Mucosa of rectum (tissue), 2 donors: ENCODE measurements around the gene MTG1.

Source experiments
- H3K27ac ChIP-seq, 2 donors: one replicate each; pipeline ENCODE4 v1.7.0; 2013; ENCODE audit warnings: inconsistent platforms in 2 of 2, low read depth in 2 of 2, low read length in 2 of 2
- H3K27me3 ChIP-seq, 2 donors: one replicate each; pipeline ENCODE4 v1.7.0; 2013; ENCODE audit warnings: low read length in 2 of 2; ENCODE audit not compliant: control insufficient read depth in 2 of 2, insufficient read depth in 2 of 2
- H3K36me3 ChIP-seq, 2 donors: one replicate each; pipeline ENCODE4 v1.7.0; 2013; ENCODE audit warnings: low read length in 2 of 2; ENCODE audit not compliant: control insufficient read depth in 2 of 2, insufficient read depth in 2 of 2
- H3K4me1 ChIP-seq, 2 donors: one replicate each; pipeline ENCODE4 v1.7.0; 2013; ENCODE audit warnings: low read length in 2 of 2, mild to moderate bottlenecking in 1 of 2; ENCODE audit not compliant: control insufficient read depth in 2 of 2, insufficient read depth in 2 of 2
- H3K4me3 ChIP-seq, 2 donors: one replicate each; pipeline ENCODE4 v1.7.0; 2013; ENCODE audit warnings: low read length in 2 of 2
- H3K9ac ChIP-seq, 2 donors: one replicate each; pipeline ENCODE4 v1.7.0; 2013; ENCODE audit warnings: low read length in 2 of 2, low read depth in 1 of 2, mild to moderate bottlenecking in 1 of 2
- H3K9me3 ChIP-seq, 2 donors: one replicate each; pipeline ENCODE4 v1.7.0; 2013; ENCODE audit warnings: low read length in 2 of 2; ENCODE audit not compliant: control insufficient read depth in 2 of 2
- donor health status: healthy.
- donor health status: Normal muscosa, but diverticular disease.

MTG1 gene, protein sequence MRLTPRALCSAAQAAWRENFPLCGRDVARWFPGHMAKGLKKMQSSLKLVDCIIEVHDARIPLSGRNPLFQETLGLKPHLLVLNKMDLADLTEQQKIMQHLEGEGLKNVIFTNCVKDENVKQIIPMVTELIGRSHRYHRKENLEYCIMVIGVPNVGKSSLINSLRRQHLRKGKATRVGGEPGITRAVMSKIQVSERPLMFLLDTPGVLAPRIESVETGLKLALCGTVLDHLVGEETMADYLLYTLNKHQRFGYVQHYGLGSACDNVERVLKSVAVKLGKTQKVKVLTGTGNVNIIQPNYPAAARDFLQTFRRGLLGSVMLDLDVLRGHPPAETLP

DNA sequence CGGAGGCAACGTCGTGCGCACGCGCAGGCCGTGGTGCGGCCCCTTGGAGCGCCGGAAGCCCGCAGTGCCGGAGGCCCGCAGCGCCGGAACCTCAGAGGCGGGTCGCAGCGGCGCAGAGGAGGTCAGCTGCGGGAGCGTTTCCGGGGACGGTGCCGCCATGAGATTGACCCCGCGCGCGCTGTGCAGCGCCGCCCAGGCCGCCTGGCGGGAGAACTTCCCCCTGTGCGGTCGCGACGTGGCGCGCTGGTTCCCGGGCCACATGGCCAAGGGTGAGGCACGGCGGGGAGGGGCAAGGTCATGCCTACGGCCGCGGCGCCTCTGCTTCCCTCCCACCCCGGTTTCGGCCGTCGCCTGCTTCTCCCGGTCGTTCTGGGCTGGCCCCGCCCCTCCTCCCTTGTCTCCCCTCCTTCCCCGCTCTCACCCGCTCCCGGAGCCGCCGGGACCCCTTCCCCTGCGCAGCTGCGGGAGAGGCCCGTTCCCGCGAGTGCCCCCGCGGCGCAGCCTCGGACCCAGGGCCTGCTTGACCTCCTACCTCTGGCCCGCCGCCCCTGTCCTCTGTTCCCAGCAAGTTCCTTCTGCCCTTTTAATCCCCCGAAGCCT, at the start of gene MTG1:
Gene MTG1 (plus strand): TSS at position 94 of the 600 bp plus-strand sequence. CDS start 64 bp downstream, at position 158.
- peaks cover 10 to 27% of the 10 kb centered on the region in 2 donors for H3K36me3 ChIP-seq
- peak within 1 kb of the TSS; percentile 84 to 91 for H3K27ac ChIP-seq
- H3K4me1 ChIP-seq: peaks cover 8 to 15% of the 10 kb centered on the region in 2 donors
- H3K9ac ChIP-seq: peak within 1 kb of the TSS; percentile 90 to 94
- H3K4me3 ChIP-seq: peak within 1 kb of the TSS; percentile 83 to 91
- no peaks in the 10 kb centered on the region for H3K9me3 ChIP-seq
- no peaks in the 10 kb centered on the region for H3K27me3 ChIP-seq

DNA sequence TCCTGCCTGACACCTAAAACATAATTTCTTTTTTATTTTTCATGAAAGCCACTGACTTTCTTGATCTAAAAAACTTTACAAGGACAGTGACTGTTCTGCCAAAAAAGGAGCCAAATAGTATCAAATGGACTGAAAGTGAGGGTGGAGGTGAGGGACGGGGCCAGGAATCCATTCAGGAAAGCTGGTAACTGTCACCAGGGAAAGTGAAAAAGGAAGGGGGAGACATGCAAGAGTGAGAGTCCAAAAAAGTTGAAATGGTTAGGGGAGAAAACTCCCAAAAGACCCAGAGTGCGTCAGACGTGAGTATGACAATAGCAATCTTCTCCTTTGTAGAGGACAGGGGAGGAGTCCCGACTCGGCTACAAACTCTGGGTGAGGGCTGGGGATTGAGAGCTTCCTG, 49.7 kb upstream of the MTG1 start:
- H3K27me3 ChIP-seq: peaks cover 6 to 8% of the 10 kb centered on the region in 2 donors

DNA sequence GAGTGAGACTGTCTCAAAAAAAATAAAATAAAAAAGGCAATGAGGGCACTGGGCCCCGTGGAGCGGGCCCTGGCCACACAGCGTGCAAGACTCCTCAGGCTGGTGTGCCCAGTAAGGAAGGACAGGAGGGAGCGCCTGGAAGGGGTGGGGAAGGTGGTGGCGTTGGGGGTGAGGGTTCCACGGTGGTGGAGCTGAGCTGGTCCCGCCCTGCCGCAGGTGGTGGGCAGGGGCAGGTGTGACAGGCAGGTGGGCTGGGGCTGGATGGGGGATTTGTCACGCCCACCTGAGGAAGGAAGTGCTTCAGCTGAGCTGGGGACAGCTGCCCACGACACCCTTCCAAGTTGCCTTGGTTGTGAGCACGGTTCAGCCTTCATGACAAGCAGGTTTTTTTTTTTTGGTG, 47.5 kb upstream of the MTG1 start:
- Histone ChIP-seq H3K4me3 (no peak overlapping the region), H3K27me3 (peaks cover 0 to 3% of the 10 kb centered on the region in 2 donors), H3K9ac (no peak overlapping the region), H3K27ac (no peak overlapping the region), H3K4me1 (peaks cover 0 to 5% of the 10 kb centered on the region in 2 donors), H3K9me3 (no peaks in the 10 kb centered on the region), H3K36me3 (no peaks in the 10 kb centered on the region)

More for the DNA sequence above, 49.7 kb upstream of the MTG1 start:
- Histone ChIP-seq H3K36me3 (no peaks in the 10 kb centered on the region), H3K4me1 (peaks cover 0 to 5% of the 10 kb centered on the region in 2 donors), H3K9me3 (no peaks in the 10 kb centered on the region), H3K4me3 (no peak overlapping the region), H3K9ac (no peak overlapping the region), H3K27ac (no peak overlapping the region)

DNA sequence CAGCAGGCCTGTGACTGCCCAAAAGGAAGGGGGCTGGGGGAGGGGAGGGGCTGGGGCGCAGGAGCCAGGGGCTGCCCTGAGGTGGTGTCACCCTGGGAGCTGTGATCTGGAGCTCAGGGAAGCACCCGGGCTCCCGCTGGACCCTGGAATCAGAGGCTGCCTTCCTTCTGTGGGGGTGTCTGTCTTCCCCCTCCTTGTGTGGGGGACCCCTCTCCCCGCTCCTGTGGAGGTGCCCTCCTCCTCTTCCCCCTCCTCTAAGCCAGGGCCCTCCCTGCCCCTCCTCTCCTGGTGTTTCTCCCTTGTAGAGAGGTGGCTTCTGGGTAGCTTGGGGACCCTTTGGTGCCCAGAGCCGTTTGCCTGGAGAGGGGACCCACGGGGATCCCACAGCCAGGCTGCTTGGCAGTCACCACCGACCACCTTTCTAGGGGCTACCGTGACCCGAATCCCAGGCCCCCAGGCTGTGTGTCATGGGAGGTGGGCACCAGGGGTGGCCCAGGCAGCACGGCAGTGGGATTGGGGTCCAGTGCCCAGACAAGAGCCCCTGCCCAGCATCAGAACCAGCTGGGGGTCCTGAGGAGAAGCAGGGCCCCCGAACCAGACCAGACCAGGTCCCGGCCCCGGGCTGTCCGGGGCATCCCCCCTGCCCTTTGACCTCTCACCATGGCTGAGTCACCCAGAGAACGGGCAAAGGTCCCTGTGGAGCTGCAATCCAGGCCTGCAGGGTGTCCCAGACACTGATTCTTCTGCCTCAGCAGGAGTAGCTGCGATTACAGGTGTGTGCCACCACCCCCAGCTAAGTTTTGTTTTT, 46.0 kb upstream of the MTG1 start:
- Histone ChIP-seq H3K9ac (no peak overlapping the region), H3K4me3 (peak overlapping the region in 1 of 2 donors; percentile 43), H3K9me3 (no peaks in the 10 kb centered on the region), H3K27ac (peak overlapping the region in 1 of 2 donors; percentile 63), H3K27me3 (peaks cover 0 to 3% of the 10 kb centered on the region in 2 donors), H3K36me3 (no peaks in the 10 kb centered on the region), H3K4me1 (peaks cover 0 to 5% of the 10 kb centered on the region in 2 donors)

DNA sequence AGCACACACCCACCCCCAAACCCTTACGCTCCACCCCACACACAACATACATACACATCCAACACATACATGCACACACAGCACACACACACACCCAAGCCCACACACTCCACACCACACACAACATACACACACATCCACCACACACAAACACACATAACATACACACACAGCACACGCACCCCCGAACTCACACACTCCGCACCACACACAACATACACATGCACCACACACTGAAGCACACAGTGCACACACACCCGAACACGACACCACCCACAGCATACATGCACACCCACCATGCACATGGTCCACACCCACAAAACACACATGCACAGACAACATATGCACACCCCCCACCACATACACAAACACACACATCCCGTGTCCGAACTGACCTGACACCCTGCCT, 44.8 kb upstream of the MTG1 start:
- Histone ChIP-seq H3K27ac (no peak overlapping the region), H3K9me3 (no peaks in the 10 kb centered on the region), H3K27me3 (no peaks in the 10 kb centered on the region), H3K9ac (no peak overlapping the region), H3K4me3 (no peak overlapping the region), H3K36me3 (no peaks in the 10 kb centered on the region), H3K4me1 (peaks cover 0 to 5% of the 10 kb centered on the region in 2 donors)

DNA sequence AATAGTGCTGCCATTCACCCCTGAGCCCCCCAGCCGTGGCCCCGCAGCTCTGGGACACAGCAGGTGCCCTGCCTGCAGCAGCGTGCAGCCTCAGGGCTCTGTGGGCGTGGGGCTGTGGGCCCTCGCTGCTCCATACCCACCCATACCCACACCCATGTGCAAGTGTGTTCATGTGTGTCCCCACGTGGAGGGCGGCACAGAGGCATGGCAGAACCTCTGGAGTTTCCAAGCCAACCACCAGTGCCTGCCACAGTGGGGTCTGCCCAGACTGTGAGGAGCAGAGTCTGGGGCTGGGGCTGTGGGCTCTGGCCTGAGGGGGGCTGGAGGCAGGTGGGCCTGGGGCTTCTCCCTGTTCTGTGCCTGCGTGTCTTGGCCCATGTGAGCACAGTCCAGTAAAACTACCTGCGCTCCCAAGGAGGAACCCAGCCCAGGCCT, 44.4 kb upstream of the MTG1 start:
- H3K9me3 ChIP-seq: no peaks in the 10 kb centered on the region
- no peak overlapping the region for H3K9ac ChIP-seq
- no peaks in the 10 kb centered on the region for H3K27me3 ChIP-seq
- peaks cover 0 to 5% of the 10 kb centered on the region in 2 donors for H3K4me1 ChIP-seq
- no peak overlapping the region for H3K4me3 ChIP-seq
- H3K36me3 ChIP-seq: no peaks in the 10 kb centered on the region
- H3K27ac ChIP-seq: no peak overlapping the region

DNA sequence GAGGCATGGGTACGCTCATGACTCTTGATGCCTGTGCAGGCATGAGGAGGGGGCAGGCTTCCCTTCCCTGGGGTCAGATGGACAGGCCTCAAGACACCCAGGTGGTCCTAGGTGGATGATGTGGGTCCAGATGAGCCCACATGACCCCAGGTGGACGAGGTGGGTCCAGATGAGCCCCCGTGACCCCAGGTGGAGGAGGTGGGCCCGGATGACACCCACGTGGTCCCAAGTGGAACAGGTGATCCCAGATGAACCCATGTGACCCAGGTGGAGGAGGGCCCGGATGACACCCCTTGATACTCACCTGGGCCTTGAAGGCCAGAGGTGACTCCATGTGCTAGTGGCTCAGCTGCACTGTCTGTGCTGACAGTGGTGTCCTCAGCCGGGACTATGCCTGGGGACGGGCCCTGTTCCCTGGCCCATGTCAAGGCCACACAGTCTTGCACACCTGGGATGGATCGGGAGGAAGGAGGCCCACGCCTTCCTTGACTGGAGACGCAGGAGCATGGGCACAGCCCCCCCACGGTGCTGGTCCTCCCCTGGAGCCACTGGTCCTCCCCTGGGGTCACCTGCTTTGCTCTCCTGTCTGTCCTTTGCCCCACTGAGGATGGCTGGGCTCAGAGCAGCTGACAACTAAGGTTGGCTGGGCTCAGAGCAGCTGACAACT, 43.5 kb upstream of the MTG1 start:
- Histone ChIP-seq H3K9ac (no peak overlapping the region), H3K27me3 (no peaks in the 10 kb centered on the region), H3K27ac (no peak overlapping the region)

DNA sequence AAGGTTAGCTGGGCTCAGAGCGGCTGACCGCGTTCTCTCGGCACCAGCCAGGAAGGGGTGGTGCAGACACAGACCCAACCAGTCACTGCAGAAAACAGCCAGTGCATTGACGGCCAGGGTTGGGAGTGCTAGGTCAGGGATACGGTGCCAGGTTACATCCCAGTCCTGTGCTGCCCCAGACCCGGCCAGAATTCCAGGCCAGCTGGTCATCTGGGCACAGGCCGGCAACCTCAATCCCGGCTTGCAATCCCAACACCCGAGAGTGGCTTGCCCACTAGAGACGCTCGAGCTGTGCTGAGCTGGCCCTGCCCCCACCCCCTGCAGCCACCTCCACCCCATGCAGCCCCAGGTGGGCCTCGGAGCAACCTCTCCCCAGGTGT, 43.0 kb upstream of the MTG1 start:
- Histone ChIP-seq H3K9me3 (no peaks in the 10 kb centered on the region), H3K4me1 (peaks cover 0 to 5% of the 10 kb centered on the region in 2 donors), H3K4me3 (no peak overlapping the region), H3K9ac (no peak overlapping the region), H3K27me3 (no peaks in the 10 kb centered on the region), H3K27ac (no peak overlapping the region), H3K36me3 (no peaks in the 10 kb centered on the region)

More for the DNA sequence above, 43.5 kb upstream of the MTG1 start:
- Histone ChIP-seq H3K36me3 (no peaks in the 10 kb centered on the region), H3K4me1 (peaks cover 0 to 5% of the 10 kb centered on the region in 2 donors), H3K4me3 (no peak overlapping the region), H3K9me3 (no peaks in the 10 kb centered on the region)

DNA sequence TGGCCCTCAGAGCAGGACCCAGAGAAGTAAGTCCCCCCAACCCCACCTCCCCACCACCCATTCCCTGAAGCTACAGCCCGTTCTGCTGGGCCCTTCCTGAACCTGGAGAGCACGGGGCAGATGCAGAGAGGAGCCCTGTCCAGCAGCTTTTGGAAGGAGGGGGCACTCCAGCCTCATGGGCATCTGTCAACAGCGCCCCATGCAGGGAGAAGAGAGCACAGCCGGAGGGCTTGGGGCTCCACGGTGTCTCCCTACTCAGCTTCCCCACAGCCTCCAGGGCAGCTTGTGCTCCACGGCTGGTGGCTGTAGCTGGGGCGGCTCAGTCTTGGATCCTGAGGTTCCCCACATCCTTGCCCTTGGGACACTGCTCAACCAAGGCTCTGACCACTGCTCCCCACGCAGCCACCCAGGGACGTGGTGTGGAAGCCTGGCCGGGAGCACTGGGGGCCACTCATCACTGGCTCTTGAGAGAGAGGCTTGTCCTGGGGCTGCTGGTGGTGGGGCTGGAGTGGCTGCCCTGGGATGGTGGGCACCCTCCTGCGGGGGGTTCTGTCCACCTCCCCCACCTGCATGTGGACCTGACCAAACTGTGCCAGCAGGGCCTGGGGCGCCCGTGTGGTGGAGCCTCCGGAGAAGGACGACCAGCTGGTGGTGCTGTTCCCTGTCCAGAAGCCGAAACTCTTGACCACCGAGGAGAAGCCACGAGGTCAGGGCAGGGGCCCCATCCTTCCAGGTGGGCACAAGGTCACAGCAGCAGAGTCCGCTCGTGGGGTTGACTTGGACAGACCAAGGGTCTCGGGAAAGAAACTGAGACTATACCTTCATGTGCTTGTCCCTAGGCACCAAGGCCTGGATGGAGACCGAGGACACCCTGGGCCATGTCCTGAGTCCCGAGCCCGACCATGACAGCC, 42.3 kb upstream of the MTG1 start:
- peaks cover 5 to 9% of the 10 kb centered on the region in 2 donors for H3K4me1 ChIP-seq
- H3K9me3 ChIP-seq: no peaks in the 10 kb centered on the region
- H3K9ac ChIP-seq: no peak overlapping the region
- no peak overlapping the region for H3K4me3 ChIP-seq
- no peak overlapping the region for H3K27ac ChIP-seq
- H3K27me3 ChIP-seq: no peaks in the 10 kb centered on the region
- H3K36me3 ChIP-seq: no peaks in the 10 kb centered on the region
